T47D (cell line): ENCODE results near the gene GRAP2.
"Not testable (repeated sequence)": the region's sequence is repeated elsewhere in the genome, so short reads cannot be mapped to it uniquely, and the experiment has no call there.

Source experiments
- DNase-seq, 2 experiments: peaks; one replicate each; pipeline versions ENCODE4 v3.0.0 to v3.0.0-alpha.2; 2011 to 2012; ENCODE audit warnings: low read depth in 1 of 2, low spot score in 1 of 2
- JUND ChIP-seq: IDR thresholded peaks from 2 replicates; pipeline ENCODE4 v1.6.1; 2012; ENCODE audit warnings: low read depth
- in situ Hi-C: cut with HindIII; loops from 2 replicates; pipeline ENCODE4 v1.10.0; 2016; ENCODE audit warnings: low sequenced_read_pairs, low pct_unique_long_range_greater_than_20kb

GRAP2 gene

GRCh38 chr22:39877079-39877845 lies 23.6 kb upstream of the GRAP2 start:
- in situ Hi-C loops = no loop called here
- DNase-seq = no peak
- TF ChIP-seq JUND = no peak

GRCh38 chr22:39880722-39881121 lies 20.2 kb upstream of the GRAP2 start:
- in situ Hi-C loops = no loop called here
- no peak for DNase-seq

DNA sequence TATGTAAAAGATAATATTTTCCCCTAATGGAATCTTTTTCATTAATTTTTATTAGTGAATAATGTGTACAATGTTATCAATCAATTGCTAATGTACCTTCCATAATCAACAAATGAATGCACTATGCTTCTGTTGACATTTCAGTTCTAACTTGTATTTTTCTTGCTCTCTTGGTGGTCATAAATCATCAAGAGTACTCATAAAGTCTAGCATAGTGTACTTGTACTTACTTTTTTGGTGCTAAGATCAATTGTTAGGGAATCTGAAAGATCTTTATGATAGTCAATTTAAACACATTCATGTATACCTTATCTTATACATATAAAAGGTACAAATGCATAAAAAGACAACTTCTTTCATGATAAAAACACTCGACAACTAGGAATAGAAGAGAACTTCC lies 17.8 kb upstream of the GRAP2 start:
- no peak for DNase-seq
- in situ Hi-C loops = no loop called here
- no peak for TF ChIP-seq JUND

More at GRCh38 chr22:39880722-39881121, 20.2 kb upstream of the GRAP2 start:
- TF ChIP-seq JUND = no peak

DNA sequence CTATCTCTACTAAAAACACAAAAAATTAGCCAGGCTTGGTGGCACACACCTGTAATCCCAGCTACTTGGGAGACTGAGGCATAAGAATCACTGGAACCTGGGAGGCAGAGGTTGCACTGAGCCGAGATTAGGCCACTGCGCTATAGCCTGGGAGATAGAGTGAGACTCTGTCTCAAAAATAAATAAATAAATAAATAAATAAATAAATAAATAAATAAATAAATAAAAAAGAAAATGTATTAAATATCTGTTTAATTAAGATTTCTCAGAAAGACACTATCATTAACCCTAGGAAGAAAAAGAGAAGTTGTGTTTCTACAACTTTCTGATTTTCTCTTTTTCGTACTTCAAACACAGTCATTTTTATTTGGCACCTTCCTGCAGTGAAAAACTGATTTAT lies 11.0 kb upstream of the GRAP2 start:
- DNase-seq, in situ Hi-C loops: not testable (repeated sequence)

DNA sequence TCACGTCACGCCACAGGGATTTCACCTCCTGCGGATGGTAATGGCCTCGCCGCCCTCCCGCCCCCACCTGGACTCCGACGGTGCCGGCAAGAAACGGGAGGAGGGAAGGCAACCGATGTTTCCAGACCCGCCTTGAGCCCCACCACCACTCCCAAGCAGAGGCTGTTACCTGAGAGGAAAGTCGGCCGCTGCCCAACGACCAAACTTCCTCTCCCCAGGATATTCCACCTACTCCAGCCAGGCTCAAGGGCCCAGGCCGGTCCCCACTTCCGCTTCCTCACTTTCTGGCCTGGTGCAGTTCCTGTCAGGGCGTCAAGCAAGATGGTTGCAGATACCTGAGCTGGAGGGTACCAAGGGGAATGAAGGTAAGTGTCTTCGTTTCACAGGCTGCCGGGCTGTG lies 7.4 kb upstream of the GRAP2 start, which contains the start of gene ENTHD1:
Gene ENTHD1 (minus strand): TSS at position 235 of the 400 bp plus-strand sequence. CDS start 6,012 bp downstream, outside the sequence.
- DNase-seq = no peak
- no peak for TF ChIP-seq JUND
- in situ Hi-C loops = no loop called here

GRCh38 chr22:39894554-39895092 lies 6.3 kb upstream of the GRAP2 start:
- no peak for TF ChIP-seq JUND
- in situ Hi-C loops = no loop called here

DNA sequence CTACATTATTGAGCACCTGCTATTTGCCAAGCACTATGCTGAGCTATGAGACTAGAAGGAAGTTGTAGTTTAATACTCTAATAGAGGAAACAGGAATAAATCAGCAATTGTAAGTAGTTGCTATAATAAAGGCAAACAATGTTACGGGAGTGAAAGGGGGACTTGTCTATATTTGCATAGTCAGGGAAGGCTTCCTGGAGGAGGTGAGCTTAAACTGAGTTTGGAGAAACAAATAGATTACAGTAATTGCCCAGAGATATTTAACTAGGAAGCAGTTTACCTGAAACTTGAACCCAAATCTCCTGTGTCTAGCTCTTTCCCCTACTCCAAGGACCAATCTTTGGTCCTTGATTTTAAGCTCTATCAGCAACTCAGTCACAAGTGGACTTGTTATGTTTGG lies 5.2 kb upstream of the GRAP2 start:
- in situ Hi-C loops = no loop called here
- DNase-seq = no peak
- no peak for TF ChIP-seq JUND

More at GRCh38 chr22:39894554-39895092, 6.3 kb upstream of the GRAP2 start:
- DNase-seq = no peak

GRCh38 chr22:39896313-39896996 lies 4.4 kb upstream of the GRAP2 start:
- DNase-seq = no peak

GRCh38 chr22:39897841-39898240 lies 3.0 kb upstream of the GRAP2 start:
- in situ Hi-C loops = no loop called here
- no peak for DNase-seq
- TF ChIP-seq JUND = no peak

More at GRCh38 chr22:39896313-39896996, 4.4 kb upstream of the GRAP2 start:
- TF ChIP-seq JUND = no peak
- in situ Hi-C loops = no loop called here

DNA sequence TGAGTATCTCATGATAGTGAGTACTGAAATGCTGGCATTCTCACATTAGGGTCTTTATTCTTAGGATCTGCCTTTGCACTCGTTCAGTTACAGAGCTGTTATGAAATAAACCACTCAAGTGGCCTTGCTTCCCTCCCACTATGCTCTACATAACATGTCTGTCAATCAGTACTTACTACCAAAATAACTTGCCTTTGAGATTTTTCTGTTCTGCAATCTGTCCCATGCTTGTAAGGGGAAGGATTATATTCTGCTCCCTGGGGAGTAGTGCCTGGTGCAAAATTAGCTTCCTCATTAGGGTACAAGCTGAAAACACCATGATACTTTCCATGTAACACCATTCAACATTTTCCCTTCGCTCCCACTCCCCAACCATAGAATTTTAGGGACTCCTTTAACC lies 1.9 kb upstream of the GRAP2 start:
- DNase-seq = no peak
- in situ Hi-C loops = no loop called here
- no peak for TF ChIP-seq JUND

GRCh38 chr22:39901565-39902146 lies 772 bp downstream of the GRAP2 start:
- in situ Hi-C loops = no loop called here
- DNase-seq = no peak
- no peak for TF ChIP-seq JUND

DNA sequence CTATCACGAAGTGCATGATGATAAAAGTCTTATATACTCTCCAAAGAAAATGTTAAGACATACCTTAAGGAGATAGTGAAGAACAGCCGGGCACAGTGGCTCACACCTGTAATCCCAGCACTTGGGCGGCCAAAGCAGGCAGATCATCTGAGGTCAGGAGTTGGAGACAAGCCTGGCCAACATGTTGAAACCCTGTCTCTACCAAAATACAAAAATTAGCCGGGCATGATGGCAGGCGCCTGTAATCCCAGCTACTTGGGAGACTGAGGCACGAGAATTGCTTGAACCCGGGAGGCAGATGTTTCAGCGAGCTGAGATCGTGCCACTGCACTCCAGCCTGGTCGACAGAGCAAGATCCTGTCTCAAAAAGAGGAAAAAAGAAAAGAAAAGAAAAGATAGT lies 3.1 kb downstream of the GRAP2 start:
- DNase-seq, in situ Hi-C loops: not testable (repeated sequence)

DNA sequence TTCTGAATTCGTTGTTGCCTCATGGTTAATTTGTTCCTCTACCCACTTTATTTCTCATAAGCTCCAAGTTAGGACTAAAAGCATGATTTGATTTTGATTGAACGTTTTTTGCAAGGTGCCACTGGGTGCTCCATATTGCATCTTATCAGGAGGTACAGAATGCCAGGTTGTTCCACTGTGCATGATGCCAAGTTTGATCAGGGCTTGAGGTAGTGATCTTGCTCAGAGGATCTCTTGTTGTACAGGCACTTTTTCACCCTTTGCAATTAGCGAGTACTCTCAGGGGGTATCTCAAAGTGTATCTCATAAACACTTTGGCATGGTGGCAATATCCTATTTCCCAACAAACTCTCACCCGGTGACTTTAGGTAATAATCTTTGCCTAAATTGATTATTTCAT lies 4.0 kb downstream of the GRAP2 start:
- in situ Hi-C loops = no loop called here
- TF ChIP-seq JUND = no peak
- no peak for DNase-seq
